MG63 (cell line): ENCODE data around the gene AFF3. TPM values are rescaled to one million over a fixed set of nuclear protein-coding genes. Genes with fewer than 3 reads are reported as not detected.

ENCODE experiments used
- DNase-seq: peaks from one replicate; pipeline ENCODE4 v3.0.0-alpha.2; 2020
- H3K27me3 ChIP-seq: fragments of 250-450 bp; sonication (Bioruptor Pico); 2 replicates; pipeline ENCODE4 v1.5.1; 2020; ENCODE audit warnings: mild to moderate bottlenecking, moderate library complexity
- H3K36me3 ChIP-seq: fragments of 250-450 bp; sonication (Bioruptor Pico); 2 replicates; pipeline ENCODE4 v1.5.1; 2020; ENCODE audit warnings: mild to moderate bottlenecking, moderate library complexity
- H3K4me3 ChIP-seq: fragments of 250-450 bp; sonication (Bioruptor Pico); 2 replicates; pipeline ENCODE4 v1.5.1; 2020; ENCODE audit warnings: mild to moderate bottlenecking, moderate library complexity
- H3K9me3 ChIP-seq: fragments of 250-450 bp; sonication (Bioruptor Pico); 2 replicates; pipeline ENCODE4 v1.5.1; 2020; ENCODE audit warnings: mild to moderate bottlenecking, moderate library complexity
- total RNA-seq: library from RNA; depleted of rRNA; stranded (reverse); fragments of >200 nt; shearing (Covaris generic); gene quantifications from 2 replicates; pipeline ENCODE4 v1.2.3, GENCODE V29; 2014; ENCODE audit warnings: low replicate concordance

AFF3 gene
- total RNA-seq, 1 experiment from 2014 or later: 6.1 TPM

DNA sequence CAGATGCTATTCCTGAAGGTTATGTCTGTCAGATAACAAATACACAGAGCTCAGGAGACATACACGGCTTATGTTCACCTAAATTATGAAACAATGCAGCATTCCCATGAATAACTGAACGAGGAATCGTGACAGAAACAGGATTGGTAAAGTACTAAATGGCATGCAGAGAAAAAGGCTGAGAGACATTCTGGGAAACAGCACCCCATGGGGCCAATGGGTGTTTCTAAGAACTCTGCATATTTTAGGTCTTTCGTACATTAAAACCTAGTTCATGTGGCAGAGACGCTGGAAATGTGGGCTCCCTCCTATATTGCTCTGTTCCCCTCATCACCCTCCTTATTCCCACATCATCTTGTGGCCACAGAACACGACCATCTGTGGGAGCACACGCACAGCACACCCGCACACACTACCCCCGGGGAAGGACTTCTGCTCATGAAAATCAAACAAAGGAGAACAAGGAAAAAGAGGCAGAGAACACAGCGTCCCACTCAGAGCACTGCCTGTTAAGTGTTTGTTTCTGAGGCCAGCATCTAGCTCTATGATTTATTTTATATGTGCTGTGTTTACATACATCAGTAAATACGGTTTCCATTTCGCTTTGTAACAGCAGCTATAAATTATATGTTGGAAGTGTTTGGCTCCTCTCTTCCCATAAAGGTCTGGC is 143.6 kb downstream of the AFF3 start:
- no peaks in the 10 kb centered on the region for H3K36me3 ChIP-seq
- H3K4me3 ChIP-seq: no peak overlapping the region
- no peaks in the 10 kb centered on the region for H3K27me3 ChIP-seq
- H3K9me3 ChIP-seq: no peaks in the 10 kb centered on the region
- DNase-seq: no peak

DNA sequence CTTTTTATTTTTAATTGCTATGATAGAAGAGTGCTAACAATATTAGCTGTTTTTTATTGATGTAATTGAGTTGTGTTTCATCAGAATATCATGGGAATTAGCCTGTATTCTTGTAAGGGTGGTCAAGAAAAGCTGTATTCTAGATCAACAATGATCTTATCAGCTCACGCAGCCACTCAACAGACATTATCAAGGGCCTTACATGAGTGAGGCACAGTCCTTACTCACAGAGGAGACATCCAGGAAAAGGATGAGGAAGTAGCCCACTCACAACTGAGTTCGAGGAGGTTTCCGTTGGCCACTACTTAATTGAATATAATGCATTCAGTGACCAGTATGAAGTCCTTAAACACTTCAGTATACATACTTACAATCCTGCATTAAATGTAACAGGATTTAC is 152.5 kb downstream of the AFF3 start:
- DNase-seq: no peak
- Histone ChIP-seq H3K9me3 (no peaks in the 10 kb centered on the region), H3K4me3 (no peak overlapping the region), H3K36me3 (no peaks in the 10 kb centered on the region), H3K27me3 (no peaks in the 10 kb centered on the region)

DNA sequence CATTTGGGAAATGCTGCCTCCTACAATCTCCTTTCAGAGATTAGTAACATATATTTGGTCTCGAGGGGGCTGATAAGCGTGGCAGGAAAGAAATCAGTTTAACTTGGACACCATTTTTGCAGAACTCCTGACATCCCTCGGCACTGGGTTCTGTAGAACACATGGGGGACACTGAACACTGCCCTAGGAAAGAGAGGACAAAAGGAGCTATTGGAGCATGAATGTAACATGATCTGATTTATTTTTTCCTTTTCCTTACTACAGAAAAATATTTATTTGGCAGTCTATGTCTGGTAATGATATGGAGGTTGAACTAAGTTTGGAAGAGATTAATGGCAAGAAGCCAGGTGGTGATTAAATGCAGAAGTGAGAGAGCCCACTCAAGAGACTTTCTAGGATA is 153.8 kb downstream of the AFF3 start:
- Histone ChIP-seq H3K36me3 (no peaks in the 10 kb centered on the region), H3K9me3 (no peaks in the 10 kb centered on the region), H3K27me3 (no peaks in the 10 kb centered on the region), H3K4me3 (no peak overlapping the region)
- no peak for DNase-seq

DNA sequence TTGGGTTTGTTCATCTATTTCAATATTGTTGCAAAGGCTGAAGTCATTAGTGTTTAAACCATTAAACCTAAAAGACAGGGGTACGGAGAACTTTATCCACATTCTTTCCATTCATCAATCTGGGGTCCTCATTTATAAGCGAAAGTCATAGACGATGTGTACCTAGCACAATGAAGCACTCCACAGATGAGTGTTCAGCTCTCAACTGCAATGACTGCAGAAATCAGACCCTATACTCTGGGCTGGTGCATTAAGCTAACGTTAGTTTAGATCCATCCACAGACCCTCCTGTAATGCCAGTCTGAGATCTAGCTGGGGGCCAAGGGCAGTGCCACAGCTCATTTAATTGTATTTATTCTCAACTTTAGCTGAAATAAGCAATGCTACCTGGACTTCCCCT is 155.2 kb downstream of the AFF3 start:
- H3K4me3 ChIP-seq: no peak overlapping the region
- DNase-seq: no peak
- H3K27me3 ChIP-seq: no peaks in the 10 kb centered on the region
- no peaks in the 10 kb centered on the region for H3K36me3 ChIP-seq
- no peaks in the 10 kb centered on the region for H3K9me3 ChIP-seq

DNA sequence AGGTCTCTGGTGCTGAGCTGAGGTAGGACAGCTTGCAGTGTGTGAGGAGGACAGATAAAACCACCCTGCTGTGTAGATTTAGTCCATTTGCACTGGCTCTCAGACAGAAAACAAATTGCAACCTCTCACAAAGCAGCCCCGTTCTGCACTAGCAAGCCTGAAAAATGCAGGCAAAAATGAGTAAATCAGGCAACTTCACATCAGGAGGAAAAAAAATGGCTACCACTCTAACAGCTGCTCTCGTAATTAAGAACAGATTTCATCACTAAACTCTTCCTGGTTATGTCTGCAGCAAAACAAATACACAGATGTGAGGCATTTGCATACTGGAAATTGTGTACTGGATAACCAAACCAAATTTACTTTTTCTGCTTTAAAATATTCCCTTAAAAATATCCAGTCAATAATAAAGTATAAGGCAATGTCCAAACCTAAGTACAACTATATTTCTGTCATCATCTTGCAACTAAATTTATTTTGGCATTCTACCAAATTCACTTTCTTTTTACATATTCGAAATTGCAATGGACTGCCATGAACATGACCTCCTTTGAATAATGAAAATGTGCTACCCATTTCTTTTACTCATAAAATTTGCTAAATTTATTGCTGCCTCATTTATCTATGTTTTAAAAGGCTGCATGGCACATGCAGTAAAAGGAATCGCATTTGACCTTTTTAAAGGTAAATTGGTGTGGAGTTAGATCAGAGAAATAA is 157.4 kb downstream of the AFF3 start:
- Histone ChIP-seq H3K36me3 (no peaks in the 10 kb centered on the region), H3K9me3 (no peaks in the 10 kb centered on the region), H3K27me3 (no peaks in the 10 kb centered on the region), H3K4me3 (no peak overlapping the region)
- DNase-seq: no peak

DNA sequence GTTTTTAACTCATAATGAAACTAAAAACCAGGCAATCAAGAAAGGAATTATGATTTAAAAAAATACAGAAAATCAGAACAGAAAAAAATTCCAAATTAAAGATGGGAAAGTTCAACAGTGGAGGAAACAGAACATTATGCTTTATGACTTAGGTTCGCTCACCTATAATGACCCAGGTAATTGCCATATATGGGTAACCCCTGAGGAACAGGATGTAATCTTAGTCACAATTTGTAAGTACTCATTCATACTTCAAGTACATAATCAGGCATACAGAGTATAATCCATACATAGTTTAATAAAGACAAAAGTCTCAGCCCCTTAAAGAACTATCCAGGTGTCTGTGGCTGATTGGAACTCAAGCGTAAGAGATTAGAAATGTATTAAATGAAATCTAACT is 159.6 kb downstream of the AFF3 start:
- H3K36me3 ChIP-seq: no peaks in the 10 kb centered on the region
- H3K9me3 ChIP-seq: no peaks in the 10 kb centered on the region
- no peak for DNase-seq
- no peak overlapping the region for H3K4me3 ChIP-seq
- no peaks in the 10 kb centered on the region for H3K27me3 ChIP-seq

DNA sequence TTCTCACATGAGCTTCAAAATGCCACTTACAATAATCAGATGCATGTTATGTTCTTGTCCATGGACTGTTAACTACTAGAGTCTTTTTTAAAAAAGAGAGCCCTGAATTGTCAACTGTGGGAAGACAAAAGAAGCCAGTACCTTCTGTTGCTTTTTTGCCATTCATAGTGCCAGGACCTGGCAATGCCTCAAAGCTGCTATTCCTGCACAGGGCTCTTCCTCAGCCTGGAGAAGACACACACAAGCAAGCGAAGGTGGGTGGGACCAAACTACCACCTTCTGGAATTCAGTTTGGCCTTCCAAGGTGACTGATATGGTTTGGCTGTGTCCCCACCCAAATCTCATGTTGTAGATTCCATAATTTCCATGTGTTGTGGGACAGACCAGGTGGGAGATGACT is 160.6 kb downstream of the AFF3 start:
- no peaks in the 10 kb centered on the region for H3K9me3 ChIP-seq
- H3K4me3 ChIP-seq: no peak overlapping the region
- no peak for DNase-seq
- H3K36me3 ChIP-seq: no peaks in the 10 kb centered on the region
- H3K27me3 ChIP-seq: no peaks in the 10 kb centered on the region

DNA sequence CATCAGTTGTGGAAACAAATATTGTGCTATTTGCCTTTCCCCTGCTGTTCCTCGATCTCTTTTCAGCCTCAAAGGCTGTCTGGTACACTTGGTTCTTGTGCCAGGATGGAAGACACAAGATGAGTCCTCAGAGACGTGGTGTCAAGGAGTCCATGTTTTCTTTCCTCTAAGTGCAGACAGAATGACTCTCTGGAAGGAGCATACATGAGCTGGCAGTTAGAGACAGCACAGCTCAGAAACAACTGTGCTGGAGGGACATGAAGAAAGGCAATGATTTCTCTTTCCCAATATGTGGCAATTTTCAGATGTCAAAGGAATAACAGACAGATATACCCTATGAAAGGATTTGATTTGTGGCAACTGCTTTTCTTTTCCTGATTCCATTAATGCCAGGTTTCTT is 162.2 kb downstream of the AFF3 start:
- no peak for DNase-seq
- Histone ChIP-seq H3K9me3 (no peaks in the 10 kb centered on the region), H3K4me3 (no peak overlapping the region), H3K36me3 (no peaks in the 10 kb centered on the region), H3K27me3 (no peaks in the 10 kb centered on the region)

DNA sequence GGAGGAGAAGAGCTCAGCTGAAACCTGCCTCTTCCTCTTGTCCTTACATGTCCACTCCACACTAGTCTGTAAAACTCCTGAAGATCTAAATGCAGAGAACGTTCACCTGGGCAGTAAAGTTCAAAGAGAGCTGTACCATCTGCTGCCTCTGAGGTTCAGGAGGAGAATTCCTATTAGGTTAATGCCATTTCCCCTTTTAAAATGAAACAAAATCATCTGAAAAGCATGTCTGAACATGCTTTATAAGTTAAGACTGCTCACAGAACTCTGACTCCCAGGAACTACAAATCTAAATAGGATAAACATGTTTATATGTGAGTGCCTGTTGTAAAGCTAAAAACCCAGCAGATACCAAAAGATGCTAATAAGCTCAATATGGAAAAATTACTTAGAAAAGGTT is 164.4 kb downstream of the AFF3 start:
- Histone ChIP-seq H3K4me3 (no peak overlapping the region), H3K36me3 (no peaks in the 10 kb centered on the region), H3K27me3 (no peaks in the 10 kb centered on the region), H3K9me3 (no peaks in the 10 kb centered on the region)
- no peak for DNase-seq

DNA sequence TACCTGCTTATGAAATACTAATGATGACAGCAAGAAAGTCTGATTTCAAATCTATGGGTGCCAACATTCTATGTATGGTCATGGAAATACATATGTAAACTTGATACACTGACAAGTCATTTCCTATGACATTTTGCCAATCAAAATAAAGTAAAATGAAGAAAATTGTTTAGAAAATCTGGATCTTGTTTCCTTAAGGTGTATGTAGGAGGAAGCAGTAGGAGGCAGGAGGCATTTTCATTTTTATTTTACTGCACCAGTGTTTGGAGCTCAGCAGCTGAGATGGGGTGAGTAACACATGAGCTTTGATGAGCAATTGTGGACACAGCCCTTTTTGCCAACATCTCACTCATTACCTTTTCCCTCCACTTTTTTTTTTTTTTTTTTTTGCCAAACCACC is 167.0 kb downstream of the AFF3 start:
- H3K4me3 ChIP-seq: no peak overlapping the region
- peak; percentile 76 for DNase-seq
- no peaks in the 10 kb centered on the region for H3K36me3 ChIP-seq
- H3K9me3 ChIP-seq: no peaks in the 10 kb centered on the region
- H3K27me3 ChIP-seq: no peaks in the 10 kb centered on the region

DNA sequence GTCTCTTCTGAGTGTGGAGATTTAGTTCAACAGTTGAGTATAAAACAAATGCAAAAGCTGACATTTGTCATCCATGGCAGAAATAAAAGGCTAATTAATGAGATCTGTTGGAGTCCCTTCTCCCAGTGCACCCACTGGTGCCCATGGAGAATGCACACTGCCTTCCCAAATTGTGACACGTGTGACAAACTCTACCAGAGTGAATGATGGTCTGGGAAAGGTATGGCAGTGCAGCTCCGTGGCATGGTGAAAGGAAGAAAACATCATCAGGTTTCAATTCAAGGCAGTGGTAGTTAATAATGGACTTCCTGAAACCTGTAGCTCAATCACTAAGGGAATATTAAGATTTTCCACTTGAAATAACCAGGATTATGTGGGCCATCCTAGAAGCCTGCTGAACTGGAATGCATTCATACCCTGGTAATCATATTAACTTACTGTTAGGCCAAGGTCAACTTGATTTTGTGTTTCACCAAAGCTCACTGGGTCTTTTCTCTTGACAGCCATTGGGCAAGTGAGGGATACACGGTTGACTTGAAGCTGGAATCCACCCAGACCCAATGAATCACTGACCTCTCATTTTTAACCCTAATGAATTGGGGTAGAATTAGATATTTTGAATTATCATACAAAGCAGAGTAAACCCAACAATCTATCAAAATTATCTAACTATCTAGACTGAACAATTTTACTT is 167.6 kb downstream of the AFF3 start:
- H3K4me3 ChIP-seq: no peak overlapping the region
- H3K27me3 ChIP-seq: no peaks in the 10 kb centered on the region
- no peaks in the 10 kb centered on the region for H3K36me3 ChIP-seq
- no peaks in the 10 kb centered on the region for H3K9me3 ChIP-seq
- DNase-seq: peak; percentile 61

DNA sequence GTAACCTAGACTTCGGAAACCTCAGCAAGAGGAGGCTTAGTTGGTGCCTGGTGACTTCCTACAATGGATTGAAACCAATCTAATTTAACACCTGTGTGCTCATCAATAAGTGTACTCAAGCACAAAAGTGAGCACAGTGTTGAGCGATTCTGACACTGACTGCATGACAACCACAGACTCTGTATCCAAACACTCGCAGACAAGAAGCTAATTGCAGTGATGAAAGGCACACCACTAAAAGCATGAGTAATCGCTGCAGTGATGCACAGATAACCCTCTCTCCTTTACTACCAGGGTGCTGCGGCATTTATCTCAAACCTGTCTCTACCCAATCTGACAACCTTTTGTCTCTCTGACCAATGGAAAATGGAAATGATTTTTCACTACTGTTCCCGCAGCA is 168.1 kb downstream of the AFF3 start:
- H3K4me3 ChIP-seq: no peak overlapping the region
- peak; percentile 10 for DNase-seq

DNA sequence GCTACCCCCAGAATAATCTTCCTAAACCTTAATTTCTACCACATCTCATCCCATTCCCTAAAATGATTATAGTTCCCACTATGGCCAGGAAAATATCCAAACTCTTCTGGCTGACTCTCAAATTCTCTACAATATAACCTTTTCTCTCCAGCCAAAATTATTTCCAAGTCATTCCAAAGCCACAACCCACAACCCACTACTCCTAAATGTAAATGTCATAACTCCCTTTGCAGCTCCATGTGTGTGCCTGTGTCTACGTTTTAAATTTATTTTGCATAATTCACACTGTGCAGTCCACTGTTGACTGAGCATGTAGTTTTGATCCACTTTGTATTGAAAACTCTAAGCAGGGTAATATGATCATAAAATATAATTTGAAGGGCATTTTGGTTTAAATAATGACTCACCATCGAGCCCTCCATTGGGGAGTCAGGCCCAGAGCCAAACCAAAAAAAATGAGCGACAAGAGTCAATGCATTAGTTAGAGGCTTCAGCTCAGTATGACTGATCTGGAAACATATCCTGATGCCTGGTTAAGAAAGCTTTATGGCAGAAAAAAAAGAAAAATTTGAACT is 171.0 kb downstream of the AFF3 start:
- DNase-seq: peak; percentile 59
- Histone ChIP-seq H3K27me3 (no peaks in the 10 kb centered on the region), H3K9me3 (no peaks in the 10 kb centered on the region), H3K36me3 (no peaks in the 10 kb centered on the region), H3K4me3 (no peak overlapping the region)

More for the DNA sequence above, 168.1 kb downstream of the AFF3 start:
- no peaks in the 10 kb centered on the region for H3K36me3 ChIP-seq
- no peaks in the 10 kb centered on the region for H3K27me3 ChIP-seq
- no peaks in the 10 kb centered on the region for H3K9me3 ChIP-seq

DNA sequence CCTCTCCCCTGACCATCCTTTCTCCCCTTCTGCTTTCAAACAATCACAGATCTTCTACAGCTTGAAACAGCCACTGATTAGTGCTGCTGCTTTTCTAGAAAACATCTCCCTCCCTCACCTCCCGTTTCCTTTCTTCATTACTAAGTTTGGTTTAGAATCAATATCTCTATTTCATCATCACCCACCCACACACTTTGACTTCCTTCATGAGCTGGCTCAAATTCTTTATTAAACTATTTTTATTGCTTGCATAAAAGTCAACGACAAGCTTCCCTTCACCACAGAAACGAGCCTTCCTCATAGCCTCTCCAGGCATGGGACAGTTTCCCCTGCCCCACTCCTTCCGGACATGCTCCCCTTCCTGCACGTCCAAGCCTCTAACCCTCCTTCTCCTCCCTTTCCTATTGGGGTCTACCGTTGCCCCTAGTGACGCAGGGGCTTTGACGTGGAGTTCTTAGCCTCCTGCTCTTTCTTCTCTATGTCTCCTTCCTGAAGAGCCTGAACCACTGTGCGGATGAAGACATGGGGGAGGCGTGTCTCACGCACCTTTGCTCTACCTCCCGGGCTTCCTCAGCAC is 172.0 kb downstream of the AFF3 start:
- DNase-seq: no peak
- H3K4me3 ChIP-seq: no peak overlapping the region
- no peaks in the 10 kb centered on the region for H3K27me3 ChIP-seq

DNA sequence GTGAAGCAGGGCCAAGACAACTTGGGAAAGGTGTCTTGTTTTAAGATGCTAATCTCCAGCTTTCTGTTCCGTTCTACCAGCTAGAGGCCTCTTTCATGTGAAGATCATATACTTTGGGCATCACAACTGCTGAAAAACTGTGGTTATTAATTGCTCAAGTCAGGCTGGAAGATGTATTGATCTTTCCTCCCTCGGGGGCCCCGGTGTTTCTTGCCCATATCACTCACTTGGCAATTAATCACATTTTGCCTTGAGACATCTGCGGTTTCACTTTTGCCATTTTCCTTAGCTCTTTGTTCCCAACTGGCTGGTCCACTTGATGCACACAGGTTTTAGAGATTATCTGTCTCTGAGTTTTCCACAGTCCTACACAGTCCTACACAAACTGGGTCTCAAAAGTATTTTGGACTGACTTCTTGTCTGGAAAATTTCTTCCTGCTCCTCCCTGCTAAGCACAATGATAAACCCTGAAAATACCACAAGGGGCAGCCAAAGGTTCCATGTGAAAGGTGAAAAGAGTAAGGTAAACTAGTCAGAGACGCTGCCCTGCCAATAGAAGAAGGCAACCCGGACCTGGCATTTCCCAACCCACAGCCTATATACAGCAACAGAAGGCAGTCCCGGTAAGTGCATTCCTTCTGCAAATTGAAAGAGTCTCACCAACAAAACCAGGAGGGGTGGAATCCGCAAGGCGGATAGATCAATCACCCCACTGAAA is 181.0 kb downstream of the AFF3 start:
- no peaks in the 10 kb centered on the region for H3K9me3 ChIP-seq
- no peak for DNase-seq
- H3K4me3 ChIP-seq: no peak overlapping the region
- no peaks in the 10 kb centered on the region for H3K36me3 ChIP-seq
- no peaks in the 10 kb centered on the region for H3K27me3 ChIP-seq

More for the DNA sequence above, 172.0 kb downstream of the AFF3 start:
- Histone ChIP-seq H3K9me3 (no peaks in the 10 kb centered on the region), H3K36me3 (no peaks in the 10 kb centered on the region)

DNA sequence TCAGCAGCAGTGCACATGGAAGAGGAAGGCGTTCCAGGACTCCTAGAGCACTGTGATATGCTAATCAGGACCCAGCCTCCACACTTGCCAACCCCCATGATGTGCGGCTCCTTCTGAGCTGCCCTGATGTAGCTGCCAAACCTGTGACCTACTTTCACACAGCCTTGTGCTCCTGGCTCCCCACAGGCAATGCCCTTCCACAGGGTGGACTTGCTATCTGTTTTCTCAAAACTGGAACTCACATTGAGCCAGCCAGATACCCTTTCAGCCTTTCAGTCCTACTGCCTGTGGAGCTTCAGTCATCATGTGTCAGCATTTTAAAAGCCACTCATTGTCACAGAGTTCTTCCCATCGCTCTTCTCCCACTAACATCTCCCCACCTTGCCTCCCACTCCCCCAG is 181.6 kb downstream of the AFF3 start:
- no peaks in the 10 kb centered on the region for H3K36me3 ChIP-seq
- no peak overlapping the region for H3K4me3 ChIP-seq
- H3K27me3 ChIP-seq: no peaks in the 10 kb centered on the region
- no peak for DNase-seq
- H3K9me3 ChIP-seq: no peaks in the 10 kb centered on the region

DNA sequence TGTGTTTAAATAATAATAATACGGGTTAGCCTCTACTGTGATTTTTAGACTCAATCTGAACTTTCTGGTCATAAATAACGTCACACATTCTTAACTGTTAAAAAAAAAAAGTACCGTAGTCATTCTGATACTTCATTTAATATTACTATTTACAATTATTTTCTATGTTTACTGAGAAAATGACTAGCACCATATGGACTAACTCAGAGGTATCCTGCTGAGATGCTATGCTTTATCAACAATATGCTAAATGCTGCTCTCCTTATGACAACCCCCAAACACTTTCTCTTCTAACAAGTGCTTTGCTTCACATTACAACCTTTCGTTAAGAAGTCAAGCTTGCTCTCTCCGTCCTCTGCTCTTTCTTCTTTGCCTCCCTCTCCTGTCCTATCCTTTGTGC is 182.1 kb downstream of the AFF3 start:
- no peaks in the 10 kb centered on the region for H3K9me3 ChIP-seq
- H3K27me3 ChIP-seq: no peaks in the 10 kb centered on the region
- H3K36me3 ChIP-seq: no peaks in the 10 kb centered on the region
- H3K4me3 ChIP-seq: no peak overlapping the region
- DNase-seq: no peak
